Stimulated activated CD4-positive, alpha-beta T cell treated with anti-CD3 and anti-CD28 coated beads, Interleukin-2, amount 100 ng/mL, for 24 hours (primary cell): ENCODE results near the gene INPP5E.

ENCODE experiments used
- DNase-seq, 2 donors: peaks; one replicate each; pipeline ENCODE4 v3.0.0-alpha.2; 2020

INPP5E gene

GRCh38 chr9:136380381-136380780, 59.3 kb downstream of the INPP5E start:
- DNase-seq: no peak

GRCh38 chr9:136379891-136380290, 59.8 kb downstream of the INPP5E start:
- DNase-seq: no peak

- DNase-seq: no peak
Observed at GRCh38 chr9:136379401-136379800, 60.2 kb downstream of the INPP5E start.

GRCh38 chr9:136379003-136379287, 60.7 kb downstream of the INPP5E start:
- DNase-seq: no peak
